NCI-H345 treated with DMSO at 0.1 percent for 48 hours (cell line): ENCODE data around the gene TMEM94.
A peak's percentile ranks its signal among the peaks of the same experiment; 100 is the strongest.
"Not testable (repeated sequence)": the region's sequence is repeated elsewhere in the genome, so short reads cannot be mapped to it uniquely, and the experiment has no call there.

Source experiments
- DNase-seq: peaks from one replicate; lab custom pipeline; 2025; ENCODE audit not compliant: unreplicated experiment; lab: John Stamatoyannopoulos, UW

TMEM94 gene

DNA sequence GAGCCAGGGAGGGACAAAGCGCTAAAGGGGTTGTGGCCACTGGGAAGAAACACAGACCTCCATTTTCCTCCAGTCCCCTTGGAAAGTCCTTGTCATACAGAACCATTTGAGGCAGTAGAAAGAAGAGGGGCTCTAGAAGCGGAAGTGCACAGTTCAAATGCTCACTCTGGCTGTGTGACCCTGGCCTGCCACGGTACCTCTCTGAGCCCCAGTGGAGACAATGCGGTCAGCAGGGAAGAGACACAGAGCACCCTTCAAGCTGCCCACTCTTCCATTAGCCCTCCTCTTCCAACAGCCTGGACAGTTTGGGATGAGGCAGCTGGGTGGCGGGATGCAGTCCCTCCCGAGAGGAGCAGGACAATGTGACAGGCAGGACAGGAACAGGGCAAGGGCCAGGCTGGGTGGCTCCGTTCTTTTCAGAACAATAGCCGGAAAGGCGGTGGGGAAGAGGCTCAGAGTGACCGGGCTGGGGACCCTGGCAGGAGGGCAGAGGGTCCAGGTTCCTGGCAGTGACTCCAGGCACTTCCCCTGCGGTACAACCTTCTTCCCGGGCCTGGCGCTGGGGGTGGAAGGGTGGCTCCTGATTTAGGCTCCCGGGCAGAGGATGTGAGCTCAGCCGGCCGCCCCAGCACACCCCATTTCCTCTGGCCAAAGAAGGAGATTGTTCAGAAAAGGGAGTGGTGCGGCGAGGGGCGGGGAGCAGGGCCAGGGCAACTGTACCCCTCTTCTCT, 53.3 kb downstream of the TMEM94 start:
- DNase-seq = no peak

DNA sequence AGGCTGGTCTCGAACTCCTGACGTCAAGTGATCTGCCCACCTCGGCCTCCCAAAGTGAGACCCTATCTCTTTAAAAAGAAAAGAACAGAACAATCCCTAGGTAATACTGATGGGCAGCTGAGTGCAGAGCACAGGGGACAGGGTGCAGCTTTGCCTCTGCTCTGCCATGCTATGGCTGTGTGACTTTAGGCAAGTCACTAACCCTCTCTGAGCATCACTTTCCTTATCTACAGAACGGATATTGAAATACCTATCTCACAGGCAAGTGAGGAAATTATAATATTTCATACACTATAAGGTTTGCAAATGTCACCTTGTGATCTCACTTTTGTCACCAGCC, 54.8 kb downstream of the TMEM94 start:
- no peak for DNase-seq

DNA sequence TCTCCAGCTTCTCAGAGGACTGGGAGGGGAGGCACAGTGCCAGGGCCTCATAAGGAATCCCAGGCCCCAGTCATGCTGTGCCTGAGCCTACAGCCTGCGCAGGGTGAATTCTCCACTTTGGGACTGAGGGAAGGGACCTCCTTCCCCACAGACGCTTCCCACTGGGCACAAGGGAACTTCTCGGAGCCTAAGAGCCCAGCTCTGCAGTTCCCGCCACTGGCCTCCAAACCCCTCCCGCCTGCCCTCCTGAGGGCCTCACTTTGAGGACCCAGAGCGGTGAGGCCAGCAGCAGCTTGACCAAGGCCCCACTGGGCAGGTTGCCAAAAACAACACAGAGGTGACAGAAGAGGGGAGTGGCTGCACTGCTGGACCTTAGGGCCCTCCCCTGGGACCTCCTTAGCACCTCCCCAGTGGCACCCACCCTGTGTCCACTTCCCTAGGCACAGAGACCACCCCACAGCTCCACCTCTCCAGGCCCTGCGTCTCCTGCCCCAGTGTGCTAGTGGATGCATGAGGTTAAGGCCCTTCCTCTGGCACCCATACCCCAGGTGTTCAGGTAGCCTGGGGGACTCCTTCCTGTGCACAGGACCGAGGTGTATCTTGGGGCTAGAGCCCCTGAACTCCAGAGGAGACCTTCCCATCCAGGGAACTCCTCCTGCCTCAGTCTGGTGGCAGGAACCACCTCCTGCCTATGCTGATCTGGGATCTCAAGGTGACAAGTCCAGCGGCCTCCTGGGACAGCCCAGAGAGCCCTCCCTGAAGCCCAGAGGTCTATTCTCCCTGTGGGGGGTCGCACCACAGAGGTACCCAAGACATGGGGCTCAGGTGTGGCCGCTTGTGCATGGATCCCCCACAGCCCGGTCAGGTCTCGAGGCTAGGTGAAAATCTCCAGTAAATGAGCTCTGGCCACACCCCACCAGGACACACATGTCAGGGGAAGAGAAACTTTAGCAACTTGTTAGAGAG, 55.5 kb downstream of the TMEM94 start:
- no peak for DNase-seq

DNA sequence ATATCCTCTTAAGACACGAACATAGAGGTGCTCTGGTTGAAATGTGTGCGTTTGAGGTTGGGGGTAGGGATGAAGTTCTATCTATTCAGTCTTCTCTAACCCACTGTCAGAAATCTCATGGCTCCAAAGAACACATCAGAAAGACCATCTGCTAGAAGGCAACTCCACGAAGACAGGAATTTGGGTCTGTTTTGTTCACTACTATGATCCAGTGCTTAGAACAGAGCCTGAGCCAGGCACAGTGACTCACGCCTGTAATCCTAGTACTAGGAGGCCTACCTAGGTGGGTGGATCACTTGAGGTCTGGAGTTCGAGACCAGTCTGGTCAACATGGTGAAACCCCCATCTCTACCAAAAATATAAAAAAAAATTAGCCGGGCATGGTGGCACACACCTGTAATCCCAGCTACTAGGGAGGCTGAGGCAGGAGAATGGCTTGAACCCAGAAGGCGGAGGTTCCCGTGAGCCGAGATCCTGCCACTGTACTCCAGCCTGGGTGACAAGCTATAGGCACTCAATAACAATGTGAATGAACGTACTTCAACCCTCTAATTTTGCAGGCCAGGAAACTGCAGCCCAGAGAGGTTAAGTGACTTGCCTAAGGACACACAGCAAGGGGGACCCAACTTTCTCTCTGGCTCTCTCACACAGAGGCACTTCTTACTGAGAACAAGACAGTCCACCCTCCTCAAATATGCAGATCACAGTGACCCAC, 56.6 kb downstream of the TMEM94 start:
- no peak for DNase-seq

DNA sequence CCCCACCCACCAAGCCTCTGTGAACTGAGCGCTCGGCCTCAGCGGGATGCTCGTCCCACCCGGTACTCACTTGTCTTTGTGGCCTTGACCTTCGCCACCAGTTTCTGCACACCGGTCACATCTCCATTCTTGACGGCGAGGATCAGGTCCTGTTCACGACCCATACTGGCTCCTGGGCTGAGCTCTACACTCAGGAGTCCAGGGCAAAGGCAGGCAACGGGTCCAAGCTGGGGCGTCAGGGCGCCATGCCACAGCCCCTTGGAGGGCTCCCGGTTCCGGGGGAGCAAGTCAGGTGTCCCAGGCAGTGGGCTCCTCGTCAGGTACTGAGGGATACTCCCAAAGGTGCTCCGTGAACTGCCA, 57.2 kb downstream of the TMEM94 start:
- DNase-seq = no peak

DNA sequence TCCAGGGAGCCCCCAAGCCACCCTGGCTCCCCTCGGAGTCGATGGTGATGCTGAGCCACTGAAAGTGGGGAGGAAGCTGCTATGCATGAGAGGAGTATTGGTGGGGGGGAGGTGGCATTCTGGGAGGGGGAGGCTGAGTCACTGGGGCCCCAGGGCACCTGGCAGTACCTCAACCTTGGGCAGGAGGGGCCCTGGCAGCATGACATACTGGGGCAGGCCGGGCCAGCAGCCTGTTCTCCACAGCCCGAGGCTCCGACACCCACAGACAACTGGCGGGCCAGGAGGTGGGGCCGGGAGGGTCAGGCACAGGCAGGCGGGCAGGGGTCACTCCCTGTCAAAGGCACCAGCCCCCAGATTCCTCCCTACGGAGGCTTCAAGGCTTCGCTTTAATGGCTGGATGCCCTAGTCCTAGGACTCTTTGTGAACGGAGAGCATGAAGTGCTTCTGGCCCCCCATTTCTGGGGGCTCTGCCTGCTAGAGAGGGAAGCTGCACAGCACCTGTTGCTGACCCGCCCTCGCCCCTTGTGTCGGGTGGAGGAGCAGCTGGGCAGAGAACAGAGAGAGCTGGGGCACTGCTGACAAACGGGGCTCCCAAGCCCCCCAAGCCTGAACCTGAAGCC, 58.0 kb downstream of the TMEM94 start:
- DNase-seq = no peak

DNA sequence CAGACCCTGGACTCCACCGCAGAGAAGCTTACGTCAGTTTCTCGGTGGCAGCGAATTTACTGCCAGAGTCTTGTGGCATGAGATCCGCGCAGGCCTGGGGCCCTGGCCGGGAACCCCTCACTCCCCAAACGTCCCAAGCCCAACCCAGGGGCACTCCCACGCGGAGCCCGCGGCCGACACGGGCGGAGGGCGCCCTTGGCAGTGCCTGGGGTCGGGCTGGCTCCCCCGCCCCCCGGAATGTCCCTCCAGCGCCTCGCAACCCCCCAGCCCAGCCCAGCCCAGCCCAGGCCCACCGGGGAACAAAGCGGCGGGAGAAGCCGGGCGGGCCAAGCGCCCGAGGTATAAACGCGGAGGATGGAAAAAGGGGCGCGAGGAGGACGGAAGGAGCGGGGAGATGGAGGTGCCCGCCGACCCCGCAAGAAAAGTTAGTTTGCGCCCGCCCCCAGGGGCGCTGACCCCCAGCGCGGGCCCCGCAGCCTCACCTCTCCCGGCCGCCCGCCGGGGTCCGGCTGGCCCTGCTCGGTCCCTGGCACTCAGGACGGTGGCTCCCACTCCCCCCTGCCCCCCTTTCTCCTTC, 58.6 kb downstream of the TMEM94 start:
- no peak for DNase-seq

DNA sequence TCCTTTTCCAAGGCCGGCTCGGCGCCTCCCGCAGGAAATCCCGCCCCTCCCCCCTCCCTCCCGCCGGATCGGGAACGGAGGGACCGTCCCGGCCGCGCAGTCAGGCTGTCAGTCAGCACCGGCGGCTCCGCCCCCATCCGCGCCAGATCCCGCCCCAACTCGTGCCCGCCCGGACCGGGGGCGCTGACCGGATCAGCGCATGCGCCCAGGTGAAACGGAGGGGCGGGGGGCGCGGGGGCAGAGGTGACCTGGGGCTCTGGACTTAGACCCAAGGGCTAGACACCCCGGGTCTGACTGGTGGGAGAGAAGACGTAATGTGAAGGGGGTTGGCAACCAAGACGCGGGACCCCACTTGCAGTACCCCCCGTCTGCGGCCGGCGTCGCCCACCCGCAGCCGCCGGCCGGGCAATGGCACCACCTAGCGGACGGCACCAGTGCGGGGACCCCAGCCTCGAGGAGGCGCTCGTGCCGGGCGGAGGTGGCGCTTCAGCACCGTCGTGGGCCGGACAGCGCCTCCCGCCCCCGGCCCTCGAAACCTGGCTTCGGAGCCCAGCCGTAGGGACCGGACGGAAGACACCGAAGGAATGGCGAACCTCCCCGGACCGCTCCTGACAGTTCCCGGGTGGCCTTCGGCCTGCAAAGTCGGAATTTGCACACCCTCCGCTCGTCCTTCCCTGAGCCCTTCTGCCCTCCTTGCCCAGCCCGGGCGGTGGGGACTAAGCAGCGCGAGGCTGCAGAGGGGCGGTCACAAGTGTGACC, 59.2 kb downstream of the TMEM94 start, which contains the start of gene CASKIN2:
CASKIN2 (minus strand) TSS at position 42 of the 759 bp plus-strand sequence. CDS start 1,733 bp downstream, outside the sequence.
- peak; percentile 86 for DNase-seq

DNA sequence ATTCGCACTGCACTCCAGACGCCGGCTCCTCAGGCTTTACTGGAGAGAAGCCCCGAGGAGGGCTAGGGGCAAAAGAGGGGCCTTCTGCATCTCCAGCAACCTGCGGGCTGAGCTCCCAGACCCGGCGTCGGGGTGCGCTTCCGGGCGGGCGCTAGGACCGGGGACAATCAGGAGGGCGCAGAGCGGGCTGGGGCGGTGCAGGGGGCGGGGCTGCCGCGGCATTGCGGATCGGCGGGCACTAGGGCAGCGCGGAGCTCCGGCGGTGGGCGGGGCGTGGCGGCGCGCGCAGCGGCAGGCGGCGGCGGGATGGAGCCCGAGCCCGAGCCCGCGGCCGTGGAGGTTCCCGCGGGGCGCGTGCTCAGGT, 59.8 kb downstream of the TMEM94 start, which contains the start of gene TSEN54:
TSEN54 (plus strand) TSS at position 274 of the 364 bp plus-strand sequence; CDS start at position 307, 33 bp downstream.
- DNase-seq = peak; percentile 88

DNA sequence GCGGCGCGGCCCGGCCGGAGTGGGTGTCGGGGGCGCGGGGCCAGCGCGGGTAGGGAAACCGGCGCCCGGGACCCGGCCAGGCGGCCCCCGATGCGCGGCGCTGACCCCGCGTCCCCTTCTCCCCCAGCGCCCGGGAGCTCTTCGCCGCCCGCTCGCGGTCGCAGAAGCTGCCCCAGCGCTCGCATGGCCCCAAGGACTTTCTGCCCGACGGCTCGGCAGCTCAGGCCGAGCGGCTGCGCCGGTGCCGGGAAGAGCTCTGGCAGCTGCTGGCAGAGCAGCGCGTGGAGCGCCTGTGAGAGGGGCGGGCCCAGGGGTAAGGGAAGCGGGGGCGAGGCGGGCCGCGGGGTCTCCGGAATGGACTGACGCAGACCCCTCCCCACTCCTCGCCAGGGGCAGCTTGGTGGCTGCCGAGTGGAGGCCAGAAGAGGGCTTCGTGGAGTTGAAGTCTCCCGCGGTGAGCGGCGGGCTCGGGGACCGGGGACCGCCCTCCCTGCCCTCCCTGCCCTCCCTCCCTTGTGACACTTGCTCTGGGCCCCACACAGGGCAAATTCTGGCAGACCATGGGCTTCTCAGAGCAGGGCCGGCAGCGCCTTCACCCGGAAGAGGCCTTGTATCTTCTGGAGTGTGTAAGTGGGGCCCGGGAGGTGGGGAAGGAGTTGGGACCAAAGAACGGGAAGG, 60.3 kb downstream of the TMEM94 start:
- no peak for DNase-seq

DNA sequence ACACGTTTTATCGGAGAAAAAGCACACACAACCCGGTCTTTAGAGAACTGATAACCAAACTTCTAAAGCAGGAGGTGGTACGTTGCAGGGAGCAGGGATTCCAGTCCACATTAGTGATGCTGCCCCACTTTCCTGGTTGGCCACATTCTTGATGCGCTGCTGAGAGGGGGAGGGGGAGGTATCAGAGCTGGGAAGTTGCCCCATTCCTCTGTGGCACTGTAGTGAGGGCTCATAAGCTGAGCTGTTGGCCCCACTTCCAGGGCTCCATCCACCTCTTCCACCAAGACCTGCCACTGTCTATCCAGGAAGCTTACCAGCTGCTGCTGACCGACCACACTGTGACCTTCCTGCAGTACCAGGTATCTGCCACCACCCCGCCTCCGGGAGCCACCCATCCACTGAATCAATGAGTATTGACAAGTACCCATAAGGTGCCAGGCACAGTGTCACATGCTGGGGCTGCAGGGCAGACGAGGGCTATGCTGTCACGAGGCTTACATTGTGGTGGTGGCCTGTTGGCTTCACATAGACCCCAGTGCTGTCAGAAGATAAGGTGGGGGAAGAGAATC, 60.9 kb downstream of the TMEM94 start:
- no peak for DNase-seq

DNA sequence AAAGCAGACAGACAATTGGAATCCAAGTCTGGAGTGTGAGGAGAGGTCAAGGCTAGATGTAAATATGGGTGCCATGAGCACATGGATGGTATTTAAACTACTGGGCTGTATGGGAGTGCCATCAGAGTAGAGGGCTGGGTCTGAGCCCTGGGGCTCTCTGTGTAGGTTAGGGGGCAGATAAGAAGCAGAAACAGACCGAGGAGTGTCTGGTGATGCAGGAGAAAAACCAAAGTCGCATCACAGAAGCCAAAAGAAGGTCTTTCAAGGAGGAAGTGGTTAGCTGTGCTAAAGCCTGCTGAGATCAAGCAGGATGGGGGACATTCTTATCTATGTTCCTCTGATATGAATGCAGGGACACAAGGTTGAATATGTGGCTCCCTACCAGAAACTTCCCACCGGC, 61.8 kb downstream of the TMEM94 start:
- no peak for DNase-seq

DNA sequence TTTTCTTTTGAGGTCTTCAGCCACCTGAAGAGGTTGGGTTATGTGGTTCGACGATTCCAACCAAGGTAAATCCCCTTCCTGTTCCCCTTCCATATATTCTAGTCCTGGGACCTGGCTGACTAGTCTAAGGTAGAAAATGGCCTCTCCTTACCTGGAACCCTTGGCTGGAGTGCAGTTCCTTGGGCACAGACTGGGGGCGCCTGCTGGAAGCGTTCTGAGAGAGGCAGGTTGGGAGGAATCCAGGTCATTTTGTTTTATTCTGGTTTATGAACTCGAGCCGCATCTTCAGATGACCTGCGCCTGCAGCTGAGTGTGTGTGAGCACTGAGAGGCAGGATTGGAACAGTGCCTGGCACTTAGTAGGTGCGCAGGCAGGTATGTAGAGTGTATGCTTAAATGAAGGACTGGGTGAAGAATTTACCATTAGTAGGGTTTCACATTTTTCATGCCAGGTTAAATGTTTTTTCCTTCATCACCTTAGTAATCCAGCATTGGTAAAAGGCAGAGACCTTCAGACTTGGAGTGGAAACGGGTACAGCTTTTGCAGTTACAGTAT, 62.6 kb downstream of the TMEM94 start:
- DNase-seq = no peak

DNA sequence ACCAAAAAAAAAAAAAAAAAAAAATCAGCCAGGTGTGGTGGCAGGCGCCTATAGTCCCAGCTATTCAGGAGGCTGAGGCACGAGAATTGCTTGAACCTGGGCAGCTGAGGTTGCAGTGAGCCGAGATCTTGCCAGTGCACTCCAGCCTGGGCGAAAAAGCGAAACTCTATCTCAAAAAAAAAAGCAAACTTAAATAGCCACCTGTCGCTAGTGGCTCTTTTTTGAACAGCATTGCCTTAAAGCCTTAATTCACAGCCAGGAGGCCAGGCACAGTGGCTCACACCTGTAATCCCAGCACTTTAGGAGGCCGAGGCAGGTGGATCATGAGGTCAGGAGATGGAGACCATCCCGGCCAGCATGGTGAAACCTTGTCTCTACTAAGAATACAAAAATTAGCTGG, 64.0 kb downstream of the TMEM94 start:
- not testable (repeated sequence) for DNase-seq

DNA sequence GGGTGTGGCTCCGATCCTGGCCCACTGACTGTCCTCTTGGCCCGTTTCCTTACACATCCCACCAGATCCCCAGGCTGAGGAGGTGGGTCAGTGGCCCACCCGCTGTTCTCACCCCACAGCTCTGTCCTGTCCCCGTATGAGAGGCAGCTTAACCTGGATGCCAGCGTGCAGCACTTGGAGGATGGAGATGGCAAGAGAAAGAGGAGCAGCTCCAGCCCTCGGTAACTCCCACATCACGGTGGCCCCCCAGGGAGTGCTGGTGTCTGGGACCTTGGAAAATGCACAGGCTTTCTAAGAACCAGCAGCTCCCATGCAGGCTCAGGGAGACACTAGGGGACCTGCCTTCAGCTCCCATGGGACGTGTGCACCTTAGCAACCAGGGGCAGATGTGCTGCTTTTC, 64.9 kb downstream of the TMEM94 start:
- DNase-seq = no peak

DNA sequence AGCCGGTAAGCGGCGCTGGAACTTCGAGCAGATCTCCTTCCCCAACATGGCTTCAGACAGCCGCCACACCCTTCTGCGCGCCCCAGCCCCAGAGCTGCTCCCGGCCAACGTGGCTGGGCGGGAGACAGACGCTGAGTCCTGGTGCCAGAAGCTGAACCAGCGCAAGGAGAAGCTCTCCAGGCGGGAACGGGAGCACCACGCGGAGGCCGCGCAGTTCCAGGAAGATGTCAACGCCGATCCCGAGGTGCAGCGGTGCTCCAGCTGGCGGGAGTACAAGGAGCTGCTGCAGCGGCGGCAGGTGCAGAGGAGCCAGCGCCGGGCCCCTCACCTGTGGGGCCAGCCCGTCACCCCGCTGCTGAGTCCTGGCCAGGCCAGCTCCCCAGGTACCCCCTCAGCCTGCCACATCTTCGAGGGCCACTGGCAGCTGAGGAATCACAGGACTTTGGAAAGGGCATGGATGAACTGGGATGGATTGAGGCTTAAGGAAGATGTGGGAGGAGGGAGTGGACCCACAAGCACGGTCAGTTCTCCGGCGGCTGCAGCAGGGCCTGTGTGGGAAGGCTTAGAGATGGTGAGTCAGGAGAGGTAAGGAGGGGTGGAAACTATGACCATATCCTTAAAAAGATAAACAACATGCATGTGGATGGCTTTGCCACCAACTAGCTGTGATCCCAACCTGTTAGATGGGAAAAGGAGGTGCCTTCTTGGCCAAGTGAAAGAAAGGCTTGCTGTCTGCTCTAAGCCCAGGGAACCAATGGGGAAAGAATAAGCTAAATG, 65.7 kb downstream of the TMEM94 start:
- DNase-seq = no peak

DNA sequence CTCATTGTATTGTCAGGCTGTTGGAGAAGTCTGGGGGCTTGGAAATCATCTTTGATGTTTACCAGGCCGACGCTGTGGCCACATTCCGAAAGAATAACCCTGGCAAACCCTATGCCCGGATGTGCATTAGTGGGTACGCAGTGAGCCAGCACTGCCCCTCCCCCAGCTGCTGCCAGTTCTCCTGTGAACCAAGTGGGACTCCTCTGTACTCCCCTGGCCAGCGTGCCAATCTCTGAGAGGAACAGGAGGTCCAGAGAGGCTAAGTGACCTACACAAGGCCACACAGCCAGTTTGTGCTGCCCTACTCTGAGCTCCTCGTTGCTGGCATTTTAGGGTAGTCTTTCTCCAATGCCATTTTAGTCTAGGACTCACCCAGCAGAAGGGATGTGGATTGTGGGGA, 67.2 kb downstream of the TMEM94 start:
- DNase-seq = no peak
